ENCODE results near the gene SORCS1. TPM values are rescaled to one million over a fixed set of nuclear protein-coding genes. Genes with fewer than 3 reads are reported as not detected.

Gene SORCS1
- total and polyA plus RNA-seq, 2 of the 8 experiments (the other 6 are each of a cell fraction or from before 2014, with no cell fraction given), result 4.1 to 4.6 TPM

DNA sequence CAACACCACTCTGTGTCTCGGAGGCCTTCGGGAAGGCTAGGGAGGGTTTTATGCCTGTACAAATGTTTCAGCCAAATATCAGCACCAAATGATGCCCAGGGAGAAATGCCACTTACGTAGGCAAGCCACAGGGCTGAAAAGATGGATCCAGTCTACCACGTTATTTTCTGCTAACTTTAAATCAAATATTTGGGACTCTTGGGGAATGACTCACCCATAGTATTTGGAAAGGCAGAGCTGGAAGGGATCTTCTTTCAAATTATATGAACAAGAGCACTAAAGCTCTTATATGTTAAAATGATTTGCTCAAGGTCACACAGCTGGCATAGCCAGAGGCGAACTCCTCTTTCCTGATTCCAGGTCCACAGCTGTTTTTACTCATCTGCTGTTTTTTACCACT, 591.4 kb downstream of the SORCS1 start:
- ChIA-PET CTCF (ENCODE audit: partially characterized antibody) (interaction anchor here (0.6 to 3.6 kb wide), 7 partner anchors 8 to 323 kb away, joined by 3 to 38 read pairs (median 4); no protein-coding TSS in a partner anchor), POLR2A (ENCODE audit: partially characterized antibody) (no interaction called here)
- H3K27ac ChIP-seq (ENCODE audit: low read depth, low read length), result no peak overlapping the region
- no peaks in the 10 kb centered on the region for H3K9me3 ChIP-seq (ENCODE audit: insufficient read depth in 2 of 2, low read depth in 1 of 2, low read length in 1 of 2)
- no peak overlapping the region for H2BK15ac ChIP-seq (ENCODE audit: low read length)
- H3K18ac ChIP-seq (ENCODE audit: extremely low read depth, low read length), result no peak overlapping the region
- no peak overlapping the region for H3K23ac ChIP-seq (ENCODE audit: insufficient read length)
- H2AFZ ChIP-seq (ENCODE audit: low read length), result no peak overlapping the region
- H3K79me2 ChIP-seq (ENCODE audit: control insufficient read depth in 1 of 2, insufficient read depth in 2 of 2, low read length in 2 of 2), result no peaks in the 10 kb centered on the region
- H2BK120ac ChIP-seq (replicated peaks; ENCODE audit: low read depth, low read length), result no peak overlapping the region
- H2BK5ac ChIP-seq (ENCODE audit: low read depth, low read length), result no peak overlapping the region
- H4K8ac ChIP-seq (ENCODE audit: extremely low read depth, insufficient read depth, low read length), result no peak overlapping the region
- WGBS, 2 experiments (ENCODE audit: extremely low coverage in 1 of 2, insufficient coverage in 1 of 2, insufficient read length in 1 of 2, insufficient replicate concordance in 2 of 2, low coverage in 1 of 2, low lambda C conversion rate in 2 of 2, missing lambda C conversion rate in 1 of 2), result 88% methylated on average over 5 of the region's 5 CpGs; no CpG with 5 or more reads in 1 of the 2 experiments
- H3K4ac ChIP-seq (replicated peaks; ENCODE audit: insufficient read length, low read depth, low read length), result no peak overlapping the region
- peaks cover 0 to 10% (median 2%) of the 10 kb centered on the region in 4 experiments; a peak in 1 of 7 replicates for H3K4me1 ChIP-seq (replicated peaks in 1 of 4; ENCODE audit: control insufficient read depth in 3 of 4, insufficient read depth in 4 of 4, low read length in 3 of 4)
- no peaks in the 10 kb centered on the region for H3K36me3 ChIP-seq (ENCODE audit: control insufficient read depth in 2 of 4, insufficient read depth in 4 of 4, low read length in 3 of 4)
- no peak overlapping the region for H2BK12ac ChIP-seq (ENCODE audit: low read depth, low read length)
- no peaks in the 10 kb centered on the region for H3K23me2 ChIP-seq (ENCODE audit: low read depth, low read length)
- no peak overlapping the region for H3K4me3 ChIP-seq (ENCODE audit: extremely low read depth in 1 of 4, insufficient read depth in 2 of 4, low read depth in 3 of 4, low read length in 4 of 4)
- H4K20me1 ChIP-seq (replicated peaks in 1 of 2; ENCODE audit: control insufficient read depth in 1 of 2, insufficient read depth in 2 of 2, low read length in 2 of 2), result no peaks in the 10 kb centered on the region
- H3K27me3 ChIP-seq (replicated peaks in 1 of 4; ENCODE audit: control insufficient read depth in 3 of 4, extremely low read depth in 1 of 4, insufficient read depth in 3 of 4, low read length in 3 of 4), result no peaks in the 10 kb centered on the region
- H3K56ac ChIP-seq (replicated peaks; ENCODE audit: insufficient read length, low read depth, low read length), result no peak overlapping the region
- FAIRE-seq (no peak), DNase-seq (ENCODE audit: low read depth in 1 of 2, low spot score in 2 of 2) (no peak)
- TF ChIP-seq SP2 (IDR thresholded peaks at IDR 0.05; ENCODE audit: low read length) (no peak), BACH1 (IDR thresholded peaks at IDR 0.05; ENCODE audit: low read length) (no peak), TAF1 (IDR thresholded peaks at IDR 0.05; ENCODE audit: low read depth, low read length) (no peak), SP1 (IDR thresholded peaks at IDR 0.05; ENCODE audit: low read depth, low read length) (no peak), TBP (IDR thresholded peaks at IDR 0.05; ENCODE audit: low read depth, low read length) (no peak), ASH2L (IDR thresholded peaks at IDR 0.05; ENCODE audit: low read length) (no peak), SIN3A (conservative IDR thresholded peaks at IDR 0.05 in 1 of 2, IDR thresholded peaks at IDR 0.05 in 1 of 2; ENCODE audit: low read depth in 1 of 2, low read length in 2 of 2) (no peak), GTF2F1 (IDR thresholded peaks at IDR 0.05; ENCODE audit: borderline replicate concordance, low read depth, low read length) (no peak), KDM1A (IDR thresholded peaks at IDR 0.05; ENCODE audit: borderline replicate concordance, low read length) (no peak), CBX8 (IDR thresholded peaks at IDR 0.05; ENCODE audit: borderline replicate concordance, low read depth, low read length) (no peak), CEBPB (IDR thresholded peaks at IDR 0.05; ENCODE audit: low read depth, low read length) (no peak), EZH2 (IDR thresholded peaks at IDR 0.05; ENCODE audit: low read depth, low read length, severe bottlenecking) (no peak), GABPA (IDR thresholded peaks at IDR 0.05; ENCODE audit: borderline replicate concordance, insufficient read depth, low read length) (no peak), PHF8 (conservative IDR thresholded peaks at IDR 0.05; ENCODE audit: low read depth, low read length) (no peak)
- H4K5ac ChIP-seq (ENCODE audit: insufficient read length, low read depth, low read length), result no peak overlapping the region
- no peak overlapping the region for H2BK20ac ChIP-seq (ENCODE audit: low read length)
- no peak overlapping the region for H3K14ac ChIP-seq (ENCODE audit: insufficient read length)
- H2AK5ac ChIP-seq (ENCODE audit: low read depth, low read length), result no peak overlapping the region
- H3K4me2 ChIP-seq (ENCODE audit: insufficient read depth in 1 of 2, low read depth in 2 of 2, low read length in 2 of 2), result no peak overlapping the region
- H3K9ac ChIP-seq (replicated peaks in 1 of 4; ENCODE audit: extremely low read depth in 1 of 4, low read depth in 3 of 4, low read length in 3 of 4), result no peak overlapping the region
- H4K91ac ChIP-seq (replicated peaks; ENCODE audit: insufficient read length, low read length), result no peak overlapping the region
- no peaks in the 10 kb centered on the region for H3K79me1 ChIP-seq (ENCODE audit: low read depth, low read length)
